HepG2 (cell line): ENCODE data around the gene C11orf58. TPM values are rescaled to one million over a fixed set of nuclear protein-coding genes. Genes with fewer than 3 reads are reported as not detected.

ENCODE experiments used
- CBFB ChIP-seq: sonication (generic); formaldehyde crosslinking; IDR thresholded peaks from 2 replicates; pipeline ENCODE4 v1.4.0; 2020; ENCODE audit warnings: missing genetic modification reagents
- FOXM1 ChIP-seq: sonication (generic); formaldehyde crosslinking; IDR thresholded peaks from 2 replicates; pipeline ENCODE4 v1.5.0; 2020; ENCODE audit warnings: missing genetic modification reagents
- FOXO1 ChIP-seq: sonication (generic); formaldehyde crosslinking; IDR thresholded peaks from 2 replicates; pipeline ENCODE4 v1.4.0; 2020; ENCODE audit warnings: missing genetic modification reagents
- HOXA3 ChIP-seq: sonication (generic); formaldehyde crosslinking; IDR thresholded peaks from 2 replicates; pipeline ENCODE4 v1.5.0; 2020; ENCODE audit warnings: missing genetic modification reagents
- KLF11 ChIP-seq: IDR thresholded peaks from 2 replicates; pipeline ENCODE4 v1.6.1; 2016; ENCODE audit warnings: missing compliant biosample characterization
- KMT2B ChIP-seq: IDR thresholded peaks from 2 replicates; pipeline ENCODE4 v1.6.1; 2016; ENCODE audit warnings: missing genetic modification reagents, missing compliant biosample characterization
- MED13 ChIP-seq: sonication (generic); formaldehyde crosslinking; IDR thresholded peaks from 2 replicates; pipeline ENCODE4 v1.5.0; 2020; ENCODE audit warnings: missing genetic modification reagents
- MIXL1 ChIP-seq: IDR thresholded peaks from 2 replicates; pipeline ENCODE4 v1.6.1; 2016
- NFKBIZ ChIP-seq: IDR thresholded peaks from 2 replicates; pipeline ENCODE4 v1.6.1; 2018; ENCODE audit warnings: missing genetic modification reagents, missing compliant biosample characterization
- POLR2G ChIP-seq: fragments of 200-400 bp; formaldehyde crosslinking; IDR thresholded peaks from 2 replicates; pipeline ENCODE4 v1.6.1; 2018; ENCODE audit warnings: mild to moderate bottlenecking, low read depth, low read length, moderate library complexity
- SAP130 ChIP-seq: IDR thresholded peaks from 2 replicates; pipeline ENCODE4 v1.6.1; 2016; ENCODE audit warnings: low read depth
- SIX4 ChIP-seq: sonication (generic); formaldehyde crosslinking; IDR thresholded peaks from 2 replicates; pipeline ENCODE4 v1.4.0; 2020; ENCODE audit warnings: missing genetic modification reagents
- SP4 ChIP-seq: sonication (generic); formaldehyde crosslinking; IDR thresholded peaks from 2 replicates; pipeline ENCODE4 v1.8.1; 2023; ENCODE audit warnings: mild to moderate bottlenecking, missing genetic modification reagents
- THAP11 ChIP-seq: IDR thresholded peaks from 2 replicates; pipeline ENCODE4 v1.6.1; 2016; ENCODE audit warnings: missing biosample characterization, missing genetic modification reagents
- ZBTB20 ChIP-seq: sonication (generic); formaldehyde crosslinking; IDR thresholded peaks from 2 replicates; pipeline ENCODE4 v1.8.1; 2023; ENCODE audit warnings: missing genetic modification reagents, low read depth, mild to moderate bottlenecking, borderline replicate concordance
- ZIK1 ChIP-seq: sonication (generic); formaldehyde crosslinking; IDR thresholded peaks from 2 replicates; pipeline ENCODE4 v1.5.0; 2020; ENCODE audit warnings: mild to moderate bottlenecking, low read depth, missing genetic modification reagents, borderline replicate concordance
- ZNF143 ChIP-seq: sonication (generic); formaldehyde crosslinking; IDR thresholded peaks from 2 replicates; pipeline ENCODE4 v1.4.0; 2020; ENCODE audit warnings: missing genetic modification reagents
- ZNF207 ChIP-seq: fragments of 450-650 bp; IDR thresholded peaks from 2 replicates; pipeline ENCODE4 v1.6.1; 2016; ENCODE audit warnings: antibody characterized with exemption, borderline replicate concordance
- ZNF225 ChIP-seq: sonication (generic); formaldehyde crosslinking; IDR thresholded peaks from 2 replicates; pipeline ENCODE4 v1.4.0; 2020; ENCODE audit warnings: mild to moderate bottlenecking, missing genetic modification reagents
- ZNF615 ChIP-seq: sonication (generic); formaldehyde crosslinking; IDR thresholded peaks from 2 replicates; pipeline ENCODE4 v1.5.0; 2020; ENCODE audit warnings: mild to moderate bottlenecking, missing genetic modification reagents, borderline replicate concordance
- ZNF709 ChIP-seq: sonication (generic); formaldehyde crosslinking; IDR thresholded peaks from 2 replicates; pipeline ENCODE4 v1.5.0; 2020; ENCODE audit warnings: mild to moderate bottlenecking, missing genetic modification reagents
- ZSCAN21 ChIP-seq: sonication (generic); formaldehyde crosslinking; IDR thresholded peaks from 2 replicates; pipeline ENCODE4 v1.8.0; 2022; ENCODE audit warnings: mild to moderate bottlenecking, missing genetic modification reagents, moderate library complexity, borderline replicate concordance
- polyA plus RNA-seq, 8 experiments: library from polyadenylated mRNA; depleted of rRNA in 3 of 8; stranded (reverse) in 7 of 8; unstranded in 1 of 8; fragments of >200 nt; fragmentation: Illumina TruSeq in 4 of 8; extraction: Trizol in 4 of 8; gene quantifications; 2 replicates each; pipeline versions ENCODE4 v1.2.1 to v1.2.3, GENCODE V29; 2011 to 2016; ENCODE audit warnings: low read depth in 4 of 8, missing spikeins in 1 of 8, mixed read lengths in 1 of 8; ENCODE audit not compliant: insufficient read depth in 1 of 8
- total RNA-seq, 5 experiments: library from RNA; depleted of rRNA; stranded (reverse); fragments of >200 nt; fragmentation: Illumina TruSeq; extraction: Trizol; gene quantifications; 2 replicates each; pipeline ENCODE4 v1.2.3, GENCODE V29; 2016; ENCODE audit warnings: low read depth in 1 of 5
- TF ChIP-seq, protein P1 (sequence below): sonication (generic); formaldehyde crosslinking; IDR thresholded peaks from 2 replicates; pipeline ENCODE4 v1.8.1; 2022; ENCODE audit warnings: low read depth, mild to moderate bottlenecking, missing genetic modification reagents
- TF ChIP-seq, protein P2 (sequence below): sonication (generic); formaldehyde crosslinking; IDR thresholded peaks from 2 replicates; pipeline ENCODE4 v1.4.0; 2020; ENCODE audit warnings: mild to moderate bottlenecking, missing genetic modification reagents
- TF ChIP-seq, protein P3 (sequence below): sonication (generic); formaldehyde crosslinking; IDR thresholded peaks from 2 replicates; pipeline ENCODE4 v1.5.0; 2020; ENCODE audit warnings: mild to moderate bottlenecking, missing genetic modification reagents, borderline replicate concordance

Gene C11orf58
- total and polyA plus RNA-seq, 2 of the 13 experiments (the other 11 are each of a cell fraction or from before 2014, with no cell fraction given) = 83.8 to 167 TPM

DNA sequence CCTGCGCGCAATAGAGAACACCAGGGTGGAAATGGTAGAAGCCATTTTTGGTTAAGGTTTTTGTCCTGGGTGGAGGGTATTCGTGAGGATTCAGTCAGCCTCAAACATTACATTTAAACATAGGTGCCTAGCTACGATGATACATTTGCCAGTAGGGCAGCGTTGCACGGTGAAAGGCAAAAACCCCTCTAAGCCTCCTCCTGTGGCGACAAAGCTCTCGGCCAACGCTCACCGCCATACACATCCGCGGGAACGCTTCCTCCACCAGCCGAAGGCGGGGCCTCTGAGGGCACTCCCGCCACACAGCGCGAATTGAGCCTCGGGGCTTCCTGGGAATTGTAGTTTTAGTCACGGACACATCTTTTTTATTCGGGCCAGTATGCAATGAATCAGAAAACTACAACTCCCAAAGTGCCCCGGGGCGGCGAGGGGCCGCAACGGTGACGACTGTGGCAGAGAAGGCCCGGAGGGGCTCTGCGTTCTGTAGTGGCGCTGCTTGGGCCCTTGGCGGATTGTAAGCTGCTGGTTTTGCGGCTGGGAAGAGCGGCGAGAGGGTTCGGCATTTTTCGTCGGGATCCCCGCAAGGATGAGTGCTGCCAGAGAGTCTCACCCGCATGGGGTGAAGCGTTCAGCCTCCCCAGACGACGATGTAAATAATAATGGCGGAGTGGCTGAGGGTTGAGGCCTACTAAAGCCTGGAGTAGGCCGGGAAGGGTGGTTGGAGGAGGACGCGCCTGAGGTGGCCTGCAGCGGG, at the start of gene C11orf58 (continued):
- TF ChIP-seq ZNF615 (CRISPR knock-in tag) = 0 out of 2 replicates have a peak, but pooled peaks have one; percentile 52
- peak; percentile 82 for TF ChIP-seq SP4
- TF ChIP-seq, protein P1, sequence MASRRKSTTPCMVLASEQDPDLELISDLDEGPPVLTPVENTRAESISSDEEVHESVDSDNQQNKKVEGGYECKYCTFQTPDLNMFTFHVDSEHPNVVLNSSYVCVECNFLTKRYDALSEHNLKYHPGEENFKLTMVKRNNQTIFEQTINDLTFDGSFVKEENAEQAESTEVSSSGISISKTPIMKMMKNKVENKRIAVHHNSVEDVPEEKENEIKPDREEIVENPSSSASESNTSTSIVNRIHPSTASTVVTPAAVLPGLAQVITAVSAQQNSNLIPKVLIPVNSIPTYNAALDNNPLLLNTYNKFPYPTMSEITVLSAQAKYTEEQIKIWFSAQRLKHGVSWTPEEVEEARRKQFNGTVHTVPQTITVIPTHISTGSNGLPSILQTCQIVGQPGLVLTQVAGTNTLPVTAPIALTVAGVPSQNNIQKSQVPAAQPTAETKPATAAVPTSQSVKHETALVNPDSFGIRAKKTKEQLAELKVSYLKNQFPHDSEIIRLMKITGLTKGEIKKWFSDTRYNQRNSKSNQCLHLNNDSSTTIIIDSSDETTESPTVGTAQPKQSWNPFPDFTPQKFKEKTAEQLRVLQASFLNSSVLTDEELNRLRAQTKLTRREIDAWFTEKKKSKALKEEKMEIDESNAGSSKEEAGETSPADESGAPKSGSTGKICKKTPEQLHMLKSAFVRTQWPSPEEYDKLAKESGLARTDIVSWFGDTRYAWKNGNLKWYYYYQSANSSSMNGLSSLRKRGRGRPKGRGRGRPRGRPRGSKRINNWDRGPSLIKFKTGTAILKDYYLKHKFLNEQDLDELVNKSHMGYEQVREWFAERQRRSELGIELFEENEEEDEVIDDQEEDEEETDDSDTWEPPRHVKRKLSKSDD (CRISPR knock-in tag) = peak; percentile 18; the same call in 1 of the 2 replicates
- peak; percentile 10; the same call in 1 of the 2 replicates for TF ChIP-seq MIXL1 (CRISPR knock-in tag)
- 0 out of 2 replicates have a peak, but pooled peaks have one; percentile 30 for TF ChIP-seq NFKBIZ (CRISPR knock-in tag)
- TF ChIP-seq POLR2G = peak; percentile 96
- TF ChIP-seq ZNF207 = no peak
- peak; percentile 47; the same call in 1 of the 2 replicates for TF ChIP-seq FOXO1
- peak; percentile 56; the same call in 1 of the 2 replicates for TF ChIP-seq KLF11
- peak; percentile 88 for TF ChIP-seq ZIK1 (CRISPR knock-in tag)
- TF ChIP-seq ZNF225 (CRISPR knock-in tag) = peak; percentile 25
- TF ChIP-seq SAP130 (CRISPR knock-in tag) = peak; percentile 83
- TF ChIP-seq ZNF709 (CRISPR knock-in tag) = 0 out of 2 replicates have a peak, but pooled peaks have one; percentile 30
- TF ChIP-seq ZNF143 = peak; percentile 98
- TF ChIP-seq, protein P2, sequence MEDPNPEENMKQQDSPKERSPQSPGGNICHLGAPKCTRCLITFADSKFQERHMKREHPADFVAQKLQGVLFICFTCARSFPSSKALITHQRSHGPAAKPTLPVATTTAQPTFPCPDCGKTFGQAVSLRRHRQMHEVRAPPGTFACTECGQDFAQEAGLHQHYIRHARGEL = peak; percentile 81; the same call in 1 of the 2 replicates
- TF ChIP-seq MED13 = 0 out of 2 replicates have a peak, but pooled peaks have one; percentile 73
- TF ChIP-seq FOXM1 (CRISPR knock-in tag) = no peak; the same call in 1 of the 2 replicates
- TF ChIP-seq CBFB (CRISPR knock-in tag) = no peak; the same call in 1 of the 2 replicates
- peak; percentile 56 for TF ChIP-seq HOXA3 (CRISPR knock-in tag)
- TF ChIP-seq ZSCAN21 = no peak; the same call in 1 of the 2 replicates
- TF ChIP-seq KMT2B (CRISPR knock-in tag) = peak; percentile 82
- peak; percentile 100 for TF ChIP-seq THAP11
- TF ChIP-seq, protein P3, sequence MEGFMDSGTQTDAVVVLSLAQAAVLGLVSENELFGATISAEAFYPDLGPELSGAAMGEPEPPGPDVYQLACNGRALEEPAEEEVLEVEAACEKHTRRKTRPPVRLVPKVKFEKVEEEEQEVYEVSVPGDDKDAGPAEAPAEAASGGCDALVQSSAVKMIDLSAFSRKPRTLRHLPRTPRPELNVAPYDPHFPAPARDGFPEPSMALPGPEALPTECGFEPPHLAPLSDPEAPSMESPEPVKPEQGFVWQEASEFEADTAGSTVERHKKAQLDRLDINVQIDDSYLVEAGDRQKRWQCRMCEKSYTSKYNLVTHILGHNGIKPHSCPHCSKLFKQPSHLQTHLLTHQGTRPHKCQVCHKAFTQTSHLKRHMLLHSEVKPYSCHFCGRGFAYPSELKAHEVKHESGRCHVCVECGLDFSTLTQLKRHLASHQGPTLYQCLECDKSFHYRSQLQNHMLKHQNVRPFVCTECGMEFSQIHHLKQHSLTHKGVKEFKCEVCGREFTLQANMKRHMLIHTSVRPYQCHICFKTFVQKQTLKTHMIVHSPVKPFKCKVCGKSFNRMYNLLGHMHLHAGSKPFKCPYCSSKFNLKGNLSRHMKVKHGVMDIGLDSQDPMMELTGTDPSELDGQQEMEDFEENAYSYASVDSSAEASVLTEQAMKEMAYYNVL (CRISPR knock-in tag) = peak; percentile 61; the same call in 1 of the 2 replicates
- peak; percentile 67; the same call in 1 of the 2 replicates for TF ChIP-seq ZBTB20
- no peak; the same call in 1 of the 2 replicates for TF ChIP-seq SIX4 (CRISPR knock-in tag)
